Mammary epithelial cell (primary cell): ENCODE data around the gene NAP1L2.

ENCODE experiments used
- CTCF ChIP-seq, 2 donors: IDR thresholded peaks in 1 of 2; conservative IDR thresholded peaks in 1 of 2; 2 replicates each; pipeline ENCODE4 v1.5.1; 2011 to 2012; ENCODE audit warnings: inconsistent platforms in 2 of 2, low read length in 2 of 2, mild to moderate bottlenecking in 2 of 2, control low read depth in 1 of 2, low read depth in 1 of 2; ENCODE audit not compliant: insufficient read depth in 1 of 2; ENCODE audit errors: extremely low read depth in 1 of 2
- EZH2 ChIP-seq: IDR thresholded peaks from 2 replicates; pipeline ENCODE4 v1.6.1; 2012; ENCODE audit warnings: low read length, inconsistent platforms, borderline replicate concordance

GRCh38 chrX:73213734-73214425, 771 bp downstream of the NAP1L2 start:
- TF ChIP-seq CTCF (conservative IDR thresholded peaks at IDR 0.05 in 1 of 2, IDR thresholded peaks at IDR 0.05 in 1 of 2; ENCODE audit: extremely low read depth in 1 of 2, insufficient read depth in 1 of 2, low read depth in 1 of 2, low read length in 2 of 2) (no peak), EZH2 (no peak)
